GM19328 (cell line): Measurements from ENCODE around the gene TPK1.
"Not testable (repeated sequence)": the region's sequence is repeated elsewhere in the genome, so short reads cannot be mapped to it uniquely, and the experiment has no call there.

ENCODE experiments used
- ATAC-seq: cut with Tn5 transposase; IDR thresholded peaks from one replicate; pipeline ENCODE4 v1.9.1; 2021; ENCODE audit warnings: mild to moderate bottlenecking, moderate library complexity; ENCODE audit not compliant: unreplicated experiment

Gene TPK1

GRCh38 chr7:144726840-144727239 is 109.0 kb downstream of the TPK1 start:
- not testable (repeated sequence) for ATAC-seq

- ATAC-seq = peak; percentile 88
These were observed 110.8 kb downstream of the TPK1 start for GRCh38 chr7:144725070-144725469.

- no peak for ATAC-seq
These were observed 112.6 kb downstream of the TPK1 start for GRCh38 chr7:144723301-144723700.

- ATAC-seq = no peak
These were observed 115.1 kb downstream of the TPK1 start for GRCh38 chr7:144720710-144721109.

GRCh38 chr7:144720149-144720548 is 115.7 kb downstream of the TPK1 start:
- no peak for ATAC-seq

GRCh38 chr7:144717720-144718119 is 118.1 kb downstream of the TPK1 start:
- ATAC-seq = no peak

GRCh38 chr7:144713850-144714249 is 122.0 kb downstream of the TPK1 start:
- ATAC-seq = no peak

- no peak for ATAC-seq
These were observed 125.1 kb downstream of the TPK1 start for GRCh38 chr7:144710791-144711190.

GRCh38 chr7:144709066-144709465 is 126.8 kb downstream of the TPK1 start:
- no peak for ATAC-seq

GRCh38 chr7:144691240-144691639 is 144.6 kb downstream of the TPK1 start:
- no peak for ATAC-seq

- no peak for ATAC-seq
These were observed 153.1 kb downstream of the TPK1 start for GRCh38 chr7:144682581-144683280.

GRCh38 chr7:144676492-144676891 is 159.4 kb downstream of the TPK1 start:
- no peak for ATAC-seq

GRCh38 chr7:144674550-144674949 is 161.3 kb downstream of the TPK1 start:
- ATAC-seq = no peak

- ATAC-seq = no peak
These were observed 163.0 kb downstream of the TPK1 start for GRCh38 chr7:144672869-144673268.

- no peak for ATAC-seq
These were observed 164.4 kb downstream of the TPK1 start for GRCh38 chr7:144671429-144671828.

- no peak for ATAC-seq
These were observed 165.6 kb downstream of the TPK1 start for GRCh38 chr7:144670218-144670617.

- no peak for ATAC-seq
These were observed 167.3 kb downstream of the TPK1 start for GRCh38 chr7:144668503-144668902.

GRCh38 chr7:144665689-144666381 is 170.0 kb downstream of the TPK1 start:
- ATAC-seq = no peak

GRCh38 chr7:144659211-144659610 is 176.6 kb downstream of the TPK1 start:
- no peak for ATAC-seq

GRCh38 chr7:144656965-144657517 is 178.8 kb downstream of the TPK1 start:
- ATAC-seq = no peak

- no peak for ATAC-seq
These were observed 182.4 kb downstream of the TPK1 start for GRCh38 chr7:144653449-144653848.

GRCh38 chr7:144650439-144650838 is 185.4 kb downstream of the TPK1 start:
- no peak for ATAC-seq
